Measurements from ENCODE around the gene RBFOX2. TPM values are rescaled to one million over a fixed set of nuclear protein-coding genes. Genes with fewer than 3 reads are reported as not detected.

RBFOX2 gene
- total and polyA plus RNA-seq, 10 of the 15 experiments (the other 5 are each of a cell fraction or from before 2014, with no cell fraction given): 0.01 to 2.7 (median 0.17) TPM; not detected in 4

GRCh38 chr22:35900483-35901168 lies 128.0 kb downstream of the RBFOX2 start:
- no peaks in the 10 kb centered on the region for H4K20me1 ChIP-seq (ENCODE audit: control insufficient read depth, insufficient read depth)
- no peak overlapping the region for H3K4me3 ChIP-seq
- no peaks in the 10 kb centered on the region; a peak in 1 of 4 replicates for H3K27me3 ChIP-seq (replicated peaks in 1 of 2; ENCODE audit: control insufficient read depth in 2 of 2, insufficient read depth in 2 of 2, low read length in 1 of 2)
- H3K79me2 ChIP-seq (ENCODE audit: control insufficient read depth, insufficient read depth, low read length): no peaks in the 10 kb centered on the region
- H3K36me3 ChIP-seq (ENCODE audit: control insufficient read depth in 2 of 2, insufficient read depth in 2 of 2, low read length in 1 of 2): no peaks in the 10 kb centered on the region
- FAIRE-seq (no peak), ATAC-seq (no peak), DNase-seq (ENCODE audit: low read depth, low spot score) (no peak)
- no peak for TF ChIP-seq IRF4 (IDR thresholded peaks at IDR 0.05; ENCODE audit: low read depth, low read length)
- TF ChIP-seq NR2C2 (IDR thresholded peaks at IDR 0.05; ENCODE audit: borderline replicate concordance, control insufficient read depth, insufficient read length, low read depth): no peak
- no peak for TF ChIP-seq CEBPZ (IDR thresholded peaks at IDR 0.05; ENCODE audit: low read depth, low read length)
- TF ChIP-seq CREB1 (IDR thresholded peaks at IDR 0.05; ENCODE audit: low read depth): no peak
- no peak for TF ChIP-seq EP300 (IDR thresholded peaks at IDR 0.05; ENCODE audit: borderline replicate concordance in 1 of 2, control insufficient read depth in 1 of 2, low read depth in 2 of 2, low read length in 2 of 2)
- TF ChIP-seq SMAD5 (IDR thresholded peaks at IDR 0.05; ENCODE audit: low read depth): no peak
- TF ChIP-seq ATF3 (IDR thresholded peaks at IDR 0.05; ENCODE audit: borderline replicate concordance, extremely low read depth, low read depth, low read length): no peak
- no peak for TF ChIP-seq BMI1 (IDR thresholded peaks at IDR 0.05; ENCODE audit: borderline replicate concordance)
- no peak for TF ChIP-seq EZH2 (IDR thresholded peaks at IDR 0.05; ENCODE audit: borderline replicate concordance, control insufficient read depth, low read depth, low read length)
- TF ChIP-seq BACH1 (IDR thresholded peaks at IDR 0.05; ENCODE audit: borderline replicate concordance): no peak
- TF ChIP-seq E4F1 (IDR thresholded peaks at IDR 0.05; ENCODE audit: borderline replicate concordance, partially characterized antibody): no peak
- TF ChIP-seq CHD1 (IDR thresholded peaks at IDR 0.05; ENCODE audit: low read depth, low read length): no peak
- no peak for TF ChIP-seq ZNF622 (IDR thresholded peaks at IDR 0.05)
- no peak for TF ChIP-seq CHD2 (IDR thresholded peaks at IDR 0.05; ENCODE audit: borderline replicate concordance, low read depth, low read length)
- no peak for TF ChIP-seq KLF5 (IDR thresholded peaks at IDR 0.05; ENCODE audit: partially characterized antibody)
- intact Hi-C loops (cut with micrococcal nuclease; ENCODE audit: unreplicated experiment) (no loop called here), in situ Hi-C loops (cut with MboI) (no loop called here)
- CTCF ChIA-PET: no interaction called here
- H3K4me2 ChIP-seq (ENCODE audit: control insufficient read depth, insufficient read depth): no peak overlapping the region
- H3K9ac ChIP-seq (ENCODE audit: control insufficient read depth, insufficient read depth, low read length): no peak overlapping the region
- no TSS peak for BruUV-seq (replicated peaks)
- SMC1A ChIA-PET (ENCODE audit: uncharacterized antibody, unreplicated experiment): interaction anchor here (0.6 kb wide), 1 partner anchor 1004 kb away, joined by 3 read pairs; no protein-coding TSS in a partner anchor
- RAD21 ChIA-PET (ENCODE audit: unreplicated experiment): no interaction called here
- no peak overlapping the region for H2AFZ ChIP-seq (ENCODE audit: control insufficient read depth, low read depth, low read length)
- POLR2A ChIA-PET: interaction anchor here (0.6 kb wide), 1 partner anchor 48 kb away, joined by 3 read pairs; no protein-coding TSS in a partner anchor
- H3K9me3 ChIP-seq (replicated peaks; ENCODE audit: control insufficient read depth, insufficient read depth, low read length): no peaks in the 10 kb centered on the region
- whole genome bisulfite sequencing (ENCODE audit: insufficient coverage, insufficient replicate concordance, low lambda C conversion rate, missing lambda C conversion rate): 35% methylated on average over 5 of the region's 5 CpGs
- no peaks in the 10 kb centered on the region for H3K4me1 ChIP-seq (ENCODE audit: control insufficient read depth, insufficient read depth, low read length)
- no peak overlapping the region for H3K27ac ChIP-seq (ENCODE audit: control insufficient read depth, insufficient read depth)

Measured in GM12878 (cell line).